OCI-LY1 (cell line): ENCODE data around the gene MDN1.

Experiments used
- H2AFZ ChIP-seq: fragments of 200-600 bp; sonication (generic), shearing (Covaris generic); 2 replicates; pipeline ENCODE4 v1.6.0; 2014; ENCODE audit warnings: antibody characterized with exemption, mild to moderate bottlenecking, low read length
- H3F3A ChIP-seq: fragments of 200-600 bp; sonication (generic), shearing (Covaris generic); 2 replicates; pipeline ENCODE4 v1.6.0; 2014; ENCODE audit warnings: mild to moderate bottlenecking, antibody characterized with exemption, low read length, moderate library complexity; ENCODE audit not compliant: insufficient read depth
- H3K27ac ChIP-seq: fragments of 200-600 bp; sonication (generic); 2 replicates; pipeline ENCODE4 v1.5.1; 2014; ENCODE audit warnings: low read length, mixed run types, mild to moderate bottlenecking, low read depth; ENCODE audit not compliant: poor library complexity, severe bottlenecking
- H3K27me3 ChIP-seq: fragments of 200-600 bp; sonication (generic); 2 replicates; pipeline ENCODE4 v1.6.0; 2014; ENCODE audit warnings: antibody characterized with exemption, mild to moderate bottlenecking, low read length, moderate library complexity; ENCODE audit not compliant: insufficient read depth
- H3K36me3 ChIP-seq: fragments of 200-600 bp; sonication (generic); 2 replicates; pipeline ENCODE4 v1.6.1; 2014; ENCODE audit warnings: mild to moderate bottlenecking, antibody characterized with exemption, low read length, moderate library complexity, mixed read lengths; ENCODE audit not compliant: insufficient read depth
- H3K4me1 ChIP-seq: fragments of 200-600 bp; sonication (generic); 2 replicates; pipeline ENCODE4 v1.5.1; 2014; ENCODE audit warnings: mild to moderate bottlenecking, low read length, moderate library complexity; ENCODE audit not compliant: insufficient read depth, severe bottlenecking
- H3K4me2 ChIP-seq: fragments of 200-600 bp; sonication (generic), shearing (Covaris generic); 2 replicates; pipeline ENCODE4 v1.6.1; 2014; ENCODE audit warnings: low read length
- H3K4me3 ChIP-seq: fragments of 200-600 bp; sonication (generic); 2 replicates; pipeline ENCODE4 v1.5.1; 2014; ENCODE audit warnings: low read length, low read depth, mild to moderate bottlenecking, mixed read lengths; ENCODE audit not compliant: poor library complexity, severe bottlenecking
- H3K79me2 ChIP-seq: fragments of 200-600 bp; shearing (Covaris generic); 2 replicates; pipeline ENCODE4 v1.6.1; 2016; ENCODE audit warnings: mixed run types, low read length, mixed read lengths; ENCODE audit not compliant: insufficient read depth
- H3K9ac ChIP-seq: fragments of 200-600 bp; sonication (generic), shearing (Covaris generic); 2 replicates; pipeline ENCODE4 v1.6.1; 2014; ENCODE audit warnings: mild to moderate bottlenecking, low read length, mixed read lengths
- H3K9me2 ChIP-seq: fragments of 200-600 bp; sonication (generic), shearing (Covaris generic); 2 replicates; pipeline ENCODE4 v1.6.1; 2014; ENCODE audit warnings: low read depth, mild to moderate bottlenecking, low read length, mixed read lengths
- H3K9me3 ChIP-seq: fragments of 200-600 bp; shearing (Covaris generic); 2 replicates; pipeline ENCODE4 v1.6.1; 2014; ENCODE audit warnings: low read length, mixed read lengths
- H4K20me1 ChIP-seq: fragments of 200-600 bp; sonication (generic), shearing (Covaris generic); 2 replicates; pipeline ENCODE4 v1.6.0; 2016; ENCODE audit warnings: mild to moderate bottlenecking, low read length; ENCODE audit not compliant: insufficient read depth
- CTCF ChIP-seq: fragments of 200-600 bp; sonication (generic), shearing (Covaris generic); IDR thresholded peaks from 2 replicates; pipeline ENCODE4 v1.5.1; 2017; ENCODE audit warnings: mild to moderate bottlenecking, antibody characterized with exemption, low read length, moderate library complexity, mixed read lengths
- EZH2 ChIP-seq: fragments of 200-600 bp; sonication (generic), shearing (Covaris generic); IDR thresholded peaks from 2 replicates; pipeline ENCODE4 v1.8.0; 2017; ENCODE audit warnings: borderline replicate concordance, mixed run types, mild to moderate bottlenecking, antibody characterized with exemption, low read length, moderate library complexity, mixed read lengths

The MDN1 gene

GRCh38 chr6:89750338-89750737, 69.3 kb downstream of the MDN1 start:
- H3K36me3 ChIP-seq: peaks cover 88% of the 10 kb centered on the region
- H3K27ac ChIP-seq: no peak overlapping the region
- no peak overlapping the region for H3K9ac ChIP-seq
- TF ChIP-seq CTCF: no peak
- TF ChIP-seq EZH2: no peak
- no peak overlapping the region for H2AFZ ChIP-seq
- no peak overlapping the region for H3K4me2 ChIP-seq
- H4K20me1 ChIP-seq: no peaks in the 10 kb centered on the region
- no peaks in the 10 kb centered on the region for H3K9me3 ChIP-seq
- H3K4me1 ChIP-seq: no peaks in the 10 kb centered on the region
- H3K4me3 ChIP-seq: no peak overlapping the region
- no peaks in the 10 kb centered on the region for H3K79me2 ChIP-seq
- H3F3A ChIP-seq: no peaks in the 10 kb centered on the region
- no peaks in the 10 kb centered on the region for H3K9me2 ChIP-seq
- no peaks in the 10 kb centered on the region for H3K27me3 ChIP-seq

- no peaks in the 10 kb centered on the region for H3K4me1 ChIP-seq
Observed at GRCh38 chr6:89749918-89750317, 69.7 kb downstream of the MDN1 start.

DNA sequence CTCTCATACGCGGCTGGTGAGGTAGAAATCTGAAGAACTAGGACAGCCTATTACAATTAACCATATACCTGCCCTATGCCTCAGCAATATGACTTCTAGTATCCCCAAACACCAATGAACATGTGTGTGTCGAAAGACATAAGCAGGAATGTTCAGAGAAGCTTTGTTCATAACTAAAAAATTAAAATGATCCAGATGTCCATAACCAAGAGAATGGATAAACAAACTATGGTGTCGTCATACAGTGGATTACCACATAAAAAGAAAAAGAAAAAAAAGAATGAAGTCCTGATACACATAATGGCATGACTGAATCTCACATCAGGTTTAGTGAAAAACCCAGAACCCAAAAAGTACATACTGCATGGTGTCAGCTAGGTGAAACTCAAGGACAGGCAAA, 73.9 kb downstream of the MDN1 start:
- Histone ChIP-seq H3K9me2 (no peaks in the 10 kb centered on the region), H4K20me1 (no peaks in the 10 kb centered on the region), H3K9me3 (no peaks in the 10 kb centered on the region), H3K4me3 (no peak overlapping the region), H2AFZ (no peak overlapping the region), H3K36me3 (peaks cover 88% of the 10 kb centered on the region), H3K9ac (no peak overlapping the region), H3K27ac (no peak overlapping the region), H3K79me2 (no peaks in the 10 kb centered on the region), H3K4me2 (no peak overlapping the region), H3K4me1 (no peaks in the 10 kb centered on the region), H3F3A (no peaks in the 10 kb centered on the region), H3K27me3 (no peaks in the 10 kb centered on the region)
- no peak for TF ChIP-seq CTCF
- TF ChIP-seq EZH2: no peak

More at GRCh38 chr6:89749918-89750317, 69.7 kb downstream of the MDN1 start:
- no peak overlapping the region for H3K4me3 ChIP-seq
- H3K9me2 ChIP-seq: no peaks in the 10 kb centered on the region
- no peaks in the 10 kb centered on the region for H3K27me3 ChIP-seq
- H3K9me3 ChIP-seq: no peaks in the 10 kb centered on the region
- no peaks in the 10 kb centered on the region for H3K79me2 ChIP-seq
- no peak overlapping the region for H2AFZ ChIP-seq
- H3K36me3 ChIP-seq: peaks cover 88% of the 10 kb centered on the region
- H3F3A ChIP-seq: no peaks in the 10 kb centered on the region
- no peak for TF ChIP-seq CTCF
- no peak for TF ChIP-seq EZH2
- no peak overlapping the region for H3K4me2 ChIP-seq
- H4K20me1 ChIP-seq: no peaks in the 10 kb centered on the region
- no peak overlapping the region for H3K27ac ChIP-seq
- H3K9ac ChIP-seq: no peak overlapping the region
